ENCODE data around the gene MRI1. TPM values are rescaled to one million over a fixed set of nuclear protein-coding genes. Genes with fewer than 3 reads are reported as not detected.

The MRI1 gene
- total RNA-seq, 1 experiment from 2014 or later, result 33.8 TPM

GRCh38 chr19:13812544-13812943, 48.2 kb downstream of the MRI1 start:
- CTCF ChIA-PET, result no interaction called here
- no peak for TF ChIP-seq EZH2 (IDR thresholded peaks at IDR 0.05; ENCODE audit: low read depth)
- POLR2A ChIA-PET (ENCODE audit: unreplicated experiment), result no interaction called here

GRCh38 chr19:13813147-13813546, 48.8 kb downstream of the MRI1 start:
- H2AFZ ChIP-seq, result no peak overlapping the region
- no peaks in the 10 kb centered on the region for H3K4me1 ChIP-seq (replicated peaks; ENCODE audit: insufficient read depth)
- H3K27me3 ChIP-seq (ENCODE audit: insufficient read depth, low read depth), result no peaks in the 10 kb centered on the region
- H4K20me1 ChIP-seq (ENCODE audit: insufficient read depth), result no peaks in the 10 kb centered on the region
- ChIA-PET CTCF (no interaction called here), POLR2A (ENCODE audit: unreplicated experiment) (no interaction called here)
- H3K27ac ChIP-seq, result no peak overlapping the region
- no peak overlapping the region for H3K4me2 ChIP-seq
- intact Hi-C loops (cut with micrococcal nuclease; ENCODE audit: unreplicated experiment), result no loop called here
- H3K79me2 ChIP-seq (ENCODE audit: low read depth), result no peaks in the 10 kb centered on the region
- H3K9me2 ChIP-seq (ENCODE audit: insufficient read depth), result no peaks in the 10 kb centered on the region
- no TSS peak for BruUV-seq (replicated peaks)
- H3K9me3 ChIP-seq (ENCODE audit: insufficient read depth, low read depth), result no peaks in the 10 kb centered on the region
- peaks cover 31% of the 10 kb centered on the region for H3F3A ChIP-seq (ENCODE audit: insufficient read depth, low read depth)
- DNase-seq, result no peak
- H3K36me3 ChIP-seq (ENCODE audit: low read depth), result peaks cover 32% of the 10 kb centered on the region
- no peak for TF ChIP-seq EZH2 (IDR thresholded peaks at IDR 0.05; ENCODE audit: low read depth)
- TF ChIP-seq CTCF (conservative IDR thresholded peaks at IDR 0.05), result no peak
- no peak overlapping the region for H3K4me3 ChIP-seq

More at GRCh38 chr19:13812544-13812943, 48.2 kb downstream of the MRI1 start:
- H3K27ac ChIP-seq, result no peak overlapping the region
- intact Hi-C loops (cut with micrococcal nuclease; ENCODE audit: unreplicated experiment), result no loop called here
- H4K20me1 ChIP-seq (ENCODE audit: insufficient read depth), result no peaks in the 10 kb centered on the region
- no peaks in the 10 kb centered on the region for H3K9me3 ChIP-seq (ENCODE audit: insufficient read depth, low read depth)
- H3K4me1 ChIP-seq (replicated peaks; ENCODE audit: insufficient read depth), result no peaks in the 10 kb centered on the region
- peaks cover 31% of the 10 kb centered on the region for H3F3A ChIP-seq (ENCODE audit: insufficient read depth, low read depth)
- no peak overlapping the region for H2AFZ ChIP-seq
- peaks cover 36% of the 10 kb centered on the region for H3K36me3 ChIP-seq (ENCODE audit: low read depth)
- no peaks in the 10 kb centered on the region for H3K9me2 ChIP-seq (ENCODE audit: insufficient read depth)
- H3K79me2 ChIP-seq (ENCODE audit: low read depth), result no peaks in the 10 kb centered on the region
- H3K27me3 ChIP-seq (ENCODE audit: insufficient read depth, low read depth), result no peaks in the 10 kb centered on the region
- no TSS peak for BruUV-seq (replicated peaks)
- no peak overlapping the region for H3K4me3 ChIP-seq
- H3K4me2 ChIP-seq, result no peak overlapping the region
- DNase-seq, result no peak

DNA sequence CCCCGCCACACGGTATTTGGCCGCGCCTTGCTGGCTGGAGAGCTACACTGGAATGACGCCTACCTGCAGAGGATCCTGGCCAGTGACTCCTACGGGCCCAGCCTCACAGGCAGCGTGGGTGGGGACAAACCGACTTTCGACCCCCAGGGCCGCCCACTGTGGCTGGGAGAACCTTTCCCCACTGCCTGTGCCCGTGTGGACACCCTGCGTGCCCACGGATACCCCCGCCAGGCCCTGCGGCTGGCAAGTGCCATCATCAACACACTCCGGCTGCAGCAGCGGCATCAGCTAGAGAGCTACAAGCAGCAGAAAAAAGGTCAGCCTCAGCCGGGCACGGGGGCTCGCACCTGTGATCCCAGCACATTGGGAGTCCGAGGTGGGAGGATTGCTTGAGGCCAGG, 50.2 kb downstream of the MRI1 start:
- Histone ChIP-seq H3K36me3 (ENCODE audit: low read depth) (peaks cover 24% of the 10 kb centered on the region), H3K27me3 (ENCODE audit: insufficient read depth, low read depth) (no peaks in the 10 kb centered on the region), H3K79me2 (ENCODE audit: low read depth) (no peaks in the 10 kb centered on the region), H3K9me3 (ENCODE audit: insufficient read depth, low read depth) (no peaks in the 10 kb centered on the region), H4K20me1 (ENCODE audit: insufficient read depth) (no peaks in the 10 kb centered on the region), H3K4me2 (no peak overlapping the region), H2AFZ (no peak overlapping the region), H3K4me1 (replicated peaks; ENCODE audit: insufficient read depth) (no peaks in the 10 kb centered on the region), H3K27ac (no peak overlapping the region), H3K9me2 (ENCODE audit: insufficient read depth) (no peaks in the 10 kb centered on the region), H3F3A (ENCODE audit: insufficient read depth, low read depth) (peaks cover 25% of the 10 kb centered on the region), H3K4me3 (no peak overlapping the region)
- no peak for TF ChIP-seq EZH2 (IDR thresholded peaks at IDR 0.05; ENCODE audit: low read depth)
- TF ChIP-seq CTCF (conservative IDR thresholded peaks at IDR 0.05), result no peak
- no peak for DNase-seq
- BruUV-seq (replicated peaks), result no TSS peak
- CTCF ChIA-PET, result no interaction called here
- intact Hi-C loops (cut with micrococcal nuclease; ENCODE audit: unreplicated experiment), result no loop called here
- POLR2A ChIA-PET (ENCODE audit: unreplicated experiment), result interaction anchor here (0.7 kb wide), 2 partner anchors 42 to 47 kb away, joined by 3 to 26 read pairs; no protein-coding TSS in a partner anchor

DNA sequence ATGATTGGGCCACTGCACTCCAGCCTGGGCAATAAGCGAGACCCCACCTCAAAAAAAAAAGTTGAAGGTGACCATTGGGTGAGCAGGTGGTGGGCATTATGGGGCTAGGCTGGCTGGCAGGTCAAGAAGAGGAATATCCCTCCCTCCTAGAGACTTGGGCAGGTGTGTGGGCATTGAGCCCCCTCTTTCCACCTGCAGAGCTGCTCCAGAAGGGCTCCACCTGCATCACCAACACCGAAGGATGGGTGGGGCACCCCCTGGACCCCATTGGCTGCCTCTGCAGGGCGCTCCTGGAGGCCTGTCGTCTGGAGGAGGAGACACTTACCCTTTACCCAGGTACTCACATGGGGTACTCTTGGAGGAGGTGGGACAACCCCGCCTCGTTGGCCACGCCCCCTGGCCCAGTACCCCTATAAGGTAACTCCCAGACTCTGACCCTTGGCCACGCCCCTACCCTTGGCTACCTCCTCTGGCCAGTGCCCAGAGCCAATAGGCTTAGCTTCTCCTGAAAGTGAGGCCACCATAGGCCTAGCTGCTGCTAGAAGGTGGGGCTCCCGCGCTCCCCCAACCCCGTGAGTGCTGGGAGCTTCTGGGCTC, 52.8 kb downstream of the MRI1 start:
- H3K9me2 ChIP-seq (ENCODE audit: insufficient read depth), result no peaks in the 10 kb centered on the region
- H3F3A ChIP-seq (ENCODE audit: insufficient read depth, low read depth), result peaks cover 34% of the 10 kb centered on the region
- no peak for TF ChIP-seq CTCF (conservative IDR thresholded peaks at IDR 0.05)
- no peak for TF ChIP-seq EZH2 (IDR thresholded peaks at IDR 0.05; ENCODE audit: low read depth)
- no peaks in the 10 kb centered on the region for H4K20me1 ChIP-seq (ENCODE audit: insufficient read depth)
- peaks cover 20% of the 10 kb centered on the region; the same call in 1 of the 2 replicates for H3K36me3 ChIP-seq (ENCODE audit: low read depth)
- H3K9me3 ChIP-seq (ENCODE audit: insufficient read depth, low read depth), result no peaks in the 10 kb centered on the region
- no peak for DNase-seq
- ChIA-PET CTCF (interaction anchor here (0.6 kb wide), 2 partner anchors 29 to 37 kb away, joined by 4 to 8 read pairs; no protein-coding TSS in a partner anchor), POLR2A (ENCODE audit: unreplicated experiment) (no interaction called here)
- no peak overlapping the region for H2AFZ ChIP-seq
- intact Hi-C loops (cut with micrococcal nuclease; ENCODE audit: unreplicated experiment), result no loop called here
- BruUV-seq (replicated peaks), result no TSS peak
- H3K4me3 ChIP-seq, result no peak overlapping the region
- no peaks in the 10 kb centered on the region for H3K27me3 ChIP-seq (ENCODE audit: insufficient read depth, low read depth)
- H3K4me1 ChIP-seq (replicated peaks; ENCODE audit: insufficient read depth), result no peaks in the 10 kb centered on the region
- H3K4me2 ChIP-seq, result no peak overlapping the region
- H3K27ac ChIP-seq, result no peak overlapping the region
- H3K79me2 ChIP-seq (ENCODE audit: low read depth), result no peaks in the 10 kb centered on the region
